Activated B cell treated with CpG ODN at 0.5 μM for 24 hours (primary cell): ENCODE data around the gene ITGA5. TPM values are rescaled to one million over a fixed set of nuclear protein-coding genes. Genes with fewer than 3 reads are reported as not detected.

Experiments
- ATAC-seq: fragments of 200-7000 bp; cut with Tn5 transposase; one replicate; pipeline ENCODE4 v1.10.0; 2021; ENCODE audit warnings: low read depth, mild to moderate bottlenecking, moderate library complexity
- CTCF ChIA-PET: fragments of 350-600 bp; sonication (Branson Sonifier 250); formaldehyde crosslinking; loops from one replicate; lab custom pipeline; 2021; ENCODE audit warnings: antibody characterized with exemption; lab: Charles Lee
- POLR2A ChIA-PET: fragments of 350-600 bp; sonication (Branson Sonifier 250); formaldehyde crosslinking; loops from one replicate; lab custom pipeline; 2021; ENCODE audit warnings: antibody characterized with exemption; lab: Charles Lee
- DNase-seq: peaks from one replicate; pipeline ENCODE4 v3.0.0; 2022
- H3K27ac Mint-ChIP-seq: one replicate; pipeline ENCODE4 v1.8.0; 2020; ENCODE audit warnings: mixed read lengths
- H3K27me3 Mint-ChIP-seq: one replicate; pipeline ENCODE4 v1.8.0; 2021; ENCODE audit warnings: mixed read lengths
- H3K36me3 Mint-ChIP-seq: one replicate; pipeline ENCODE4 v1.8.0; 2021; ENCODE audit warnings: low read depth, mixed read lengths
- H3K4me1 Mint-ChIP-seq: one replicate; pipeline ENCODE4 v1.8.0; 2021; ENCODE audit warnings: mixed read lengths
- H3K4me3 Mint-ChIP-seq: one replicate; pipeline ENCODE4 v1.8.0; 2020; ENCODE audit warnings: mild to moderate bottlenecking, mixed read lengths
- H3K9me3 Mint-ChIP-seq: one replicate; pipeline ENCODE4 v1.8.0; 2020; ENCODE audit warnings: mixed read lengths
- intact Hi-C: fragments of 100-400 bp; cut with micrococcal nuclease; formaldehyde crosslinking; loops from one replicate; pipeline ENCODE4 v1.15.1; 2024
- total RNA-seq: library from RNA; stranded (reverse); gene quantifications from 2 replicates; pipeline ENCODE4 v1.2.3, GENCODE V29; 2022
- TF ChIP-seq, protein P1 (sequence below): fragments of 200-600 bp; IDR thresholded peaks from one replicate; pipeline ENCODE4 v1.8.0; 2022; ENCODE audit warnings: antibody characterized with exemption, mild to moderate bottlenecking

The ITGA5 gene
- total RNA-seq, 1 donor from 2014 or later: 1.0 TPM

DNA sequence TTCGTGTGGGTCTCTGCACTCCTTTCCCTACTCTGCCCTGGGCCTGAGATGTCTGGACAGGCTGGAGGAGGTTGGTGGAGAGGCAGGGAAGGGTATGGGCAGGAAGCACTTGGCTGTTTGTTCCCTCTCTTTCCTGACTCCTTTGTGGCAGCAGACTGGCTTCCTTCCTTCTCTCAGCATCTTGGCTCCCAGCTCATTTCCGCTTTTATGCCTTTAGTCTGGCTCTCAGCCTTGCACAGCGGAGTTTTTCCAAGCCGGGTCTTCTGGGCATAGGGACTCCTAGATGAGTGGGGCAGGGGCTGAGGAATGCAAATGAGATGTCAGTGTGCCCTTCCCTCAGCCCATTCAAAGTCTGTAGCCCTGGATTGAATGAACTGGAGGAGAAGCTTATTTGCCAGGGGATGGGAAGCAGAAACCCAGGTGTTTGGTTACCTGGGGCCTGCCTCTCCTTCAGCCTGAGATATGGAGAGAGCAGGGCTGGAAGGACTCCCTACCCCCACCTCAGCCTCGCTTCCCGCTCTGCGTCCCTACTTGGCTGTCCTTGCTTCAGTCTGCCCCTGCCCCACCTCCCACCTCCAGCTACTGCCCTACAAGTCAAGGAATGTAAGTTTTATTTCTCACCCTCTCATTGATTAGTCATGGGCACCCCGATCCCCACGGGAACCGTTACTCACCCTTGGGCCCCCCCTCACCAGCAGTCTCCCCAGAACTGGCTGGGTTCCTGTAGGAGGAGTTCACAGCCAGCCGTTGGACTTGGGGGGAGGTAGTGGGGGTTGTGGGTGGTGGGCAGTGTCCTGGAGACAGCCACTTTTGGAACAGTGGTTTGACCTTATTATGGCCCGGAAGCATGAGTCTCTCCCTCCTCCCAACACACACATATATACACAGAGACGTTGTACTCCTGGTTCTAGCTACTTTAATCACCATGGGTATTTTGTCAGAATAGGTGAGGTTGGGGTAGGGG lies 9.3 kb upstream of the ITGA5 start:
- ATAC-seq: no peak
- ChIA-PET CTCF (interaction anchor here (1.6 to 3.3 kb wide), 3 partner anchors 11 to 29 kb away, joined by 4 to 22 read pairs (median 17); no protein-coding TSS in a partner anchor), POLR2A (interaction anchor here (0.8 to 1.1 kb wide), 2 partner anchors 16 to 17 kb away, joined by 3 to 7 read pairs; no protein-coding TSS in a partner anchor)
- H3K27me3 Mint-ChIP-seq: peaks cover 34% of the 10 kb centered on the region
- H3K4me3 Mint-ChIP-seq: no peak overlapping the region
- peaks cover 9% of the 10 kb centered on the region for H3K4me1 Mint-ChIP-seq
- intact Hi-C loops: no loop called here
- no peaks in the 10 kb centered on the region for H3K36me3 Mint-ChIP-seq
- H3K9me3 Mint-ChIP-seq: no peaks in the 10 kb centered on the region
- no peak overlapping the region for H3K27ac Mint-ChIP-seq
- TF ChIP-seq, protein P1, sequence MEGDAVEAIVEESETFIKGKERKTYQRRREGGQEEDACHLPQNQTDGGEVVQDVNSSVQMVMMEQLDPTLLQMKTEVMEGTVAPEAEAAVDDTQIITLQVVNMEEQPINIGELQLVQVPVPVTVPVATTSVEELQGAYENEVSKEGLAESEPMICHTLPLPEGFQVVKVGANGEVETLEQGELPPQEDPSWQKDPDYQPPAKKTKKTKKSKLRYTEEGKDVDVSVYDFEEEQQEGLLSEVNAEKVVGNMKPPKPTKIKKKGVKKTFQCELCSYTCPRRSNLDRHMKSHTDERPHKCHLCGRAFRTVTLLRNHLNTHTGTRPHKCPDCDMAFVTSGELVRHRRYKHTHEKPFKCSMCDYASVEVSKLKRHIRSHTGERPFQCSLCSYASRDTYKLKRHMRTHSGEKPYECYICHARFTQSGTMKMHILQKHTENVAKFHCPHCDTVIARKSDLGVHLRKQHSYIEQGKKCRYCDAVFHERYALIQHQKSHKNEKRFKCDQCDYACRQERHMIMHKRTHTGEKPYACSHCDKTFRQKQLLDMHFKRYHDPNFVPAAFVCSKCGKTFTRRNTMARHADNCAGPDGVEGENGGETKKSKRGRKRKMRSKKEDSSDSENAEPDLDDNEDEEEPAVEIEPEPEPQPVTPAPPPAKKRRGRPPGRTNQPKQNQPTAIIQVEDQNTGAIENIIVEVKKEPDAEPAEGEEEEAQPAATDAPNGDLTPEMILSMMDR: no peak
- no peak for DNase-seq

DNA sequence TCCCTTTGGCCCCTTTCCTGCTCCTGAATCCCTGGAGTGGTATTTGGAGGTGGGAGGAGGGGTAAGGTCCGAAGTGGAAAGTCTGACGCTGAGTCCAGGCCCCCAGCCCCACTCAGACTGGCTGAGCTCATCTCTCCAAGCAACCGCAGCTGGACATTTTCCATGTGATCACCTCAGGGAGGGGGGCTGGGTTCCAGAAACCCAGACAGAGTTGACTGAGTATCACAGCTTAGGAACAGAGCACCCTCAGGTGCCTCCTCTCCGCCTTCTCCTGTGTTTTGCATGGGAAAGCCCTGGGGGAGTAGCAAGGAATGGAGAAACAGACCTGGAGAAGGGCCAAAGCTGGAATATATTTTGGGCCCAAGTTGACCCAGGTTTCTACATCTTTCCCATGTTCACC lies 8.0 kb upstream of the ITGA5 start:
- CTCF ChIA-PET: interaction anchor here (0.9 to 3.3 kb wide), 4 partner anchors 9 to 28 kb away, joined by 3 to 22 read pairs (median 10); no protein-coding TSS in a partner anchor
- no peak overlapping the region for H3K27ac Mint-ChIP-seq
- no peaks in the 10 kb centered on the region for H3K9me3 Mint-ChIP-seq
- intact Hi-C loops: no loop called here
- TF ChIP-seq, protein P1: no peak
- ATAC-seq: no peak
- no peak for DNase-seq
- H3K4me3 Mint-ChIP-seq: no peak overlapping the region
- peaks cover 9% of the 10 kb centered on the region for H3K4me1 Mint-ChIP-seq
- no peaks in the 10 kb centered on the region for H3K36me3 Mint-ChIP-seq
- H3K27me3 Mint-ChIP-seq: peaks cover 36% of the 10 kb centered on the region
- POLR2A ChIA-PET: interaction anchor here (1.1 kb wide), 1 partner anchor 14 kb away, joined by 3 read pairs; no protein-coding TSS in a partner anchor

DNA sequence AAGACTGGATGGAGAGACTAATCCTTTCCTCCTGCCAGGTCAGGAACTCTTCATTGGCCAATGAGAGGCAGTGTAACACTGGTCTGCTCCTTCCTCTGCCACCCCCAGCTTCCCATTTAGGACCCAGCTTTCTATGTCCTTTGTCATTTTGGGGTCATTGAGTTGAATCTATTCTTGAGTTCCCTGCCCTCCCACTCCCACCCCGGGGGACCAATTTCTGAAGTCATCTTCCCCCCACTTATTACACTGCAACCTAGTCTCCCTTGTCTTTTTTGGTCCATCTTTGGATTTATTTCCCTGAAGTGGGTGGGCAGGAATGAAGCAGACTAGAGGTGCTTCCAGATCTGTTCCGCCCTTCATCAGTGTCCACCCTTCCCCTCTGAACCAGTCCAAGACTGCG lies 7.6 kb upstream of the ITGA5 start:
- Mint-ChIP-seq H3K27me3 (peaks cover 37% of the 10 kb centered on the region), H3K4me1 (peaks cover 9% of the 10 kb centered on the region), H3K27ac (no peak overlapping the region), H3K9me3 (no peaks in the 10 kb centered on the region), H3K4me3 (no peak overlapping the region), H3K36me3 (no peaks in the 10 kb centered on the region)
- TF ChIP-seq, protein P1: no peak
- ATAC-seq (no peak), DNase-seq (no peak)
- intact Hi-C loops: no loop called here
- CTCF ChIA-PET: interaction anchor here (0.9 to 1.6 kb wide), 2 partner anchors 9 to 23 kb away, joined by 3 to 4 read pairs; no protein-coding TSS in a partner anchor
- POLR2A ChIA-PET: no interaction called here

GRCh38 chr12:54425702-54426101 lies 6.6 kb upstream of the ITGA5 start:
- Mint-ChIP-seq H3K9me3 (no peaks in the 10 kb centered on the region), H3K27me3 (peaks cover 43% of the 10 kb centered on the region), H3K27ac (no peak overlapping the region), H3K36me3 (no peaks in the 10 kb centered on the region), H3K4me3 (no peak overlapping the region), H3K4me1 (peaks cover 14% of the 10 kb centered on the region)
- ChIA-PET POLR2A (no interaction called here), CTCF (interaction anchor here (1.9 kb wide), 1 partner anchor 14 kb away, joined by 6 read pairs; no protein-coding TSS in a partner anchor)
- TF ChIP-seq, protein P1: no peak
- intact Hi-C loops: no loop called here
- ATAC-seq (no peak), DNase-seq (no peak)

GRCh38 chr12:54424224-54424623 lies 5.2 kb upstream of the ITGA5 start:
- H3K27ac Mint-ChIP-seq: no peak overlapping the region
- POLR2A ChIA-PET: no interaction called here
- no peaks in the 10 kb centered on the region for H3K9me3 Mint-ChIP-seq
- peaks cover 42% of the 10 kb centered on the region for H3K27me3 Mint-ChIP-seq
- ATAC-seq: no peak
- no peaks in the 10 kb centered on the region for H3K36me3 Mint-ChIP-seq
- CTCF ChIA-PET: interaction anchor here (0.7 to 1.9 kb wide), 2 partner anchors 15 to 20 kb away, joined by 3 to 6 read pairs; no protein-coding TSS in a partner anchor
- no peak for DNase-seq
- intact Hi-C loops: no loop called here
- peaks cover 20% of the 10 kb centered on the region for H3K4me1 Mint-ChIP-seq
- TF ChIP-seq, protein P1: no peak
- H3K4me3 Mint-ChIP-seq: no peak overlapping the region
